ENCODE data around the gene KCNQ1. TPM values are rescaled to one million over a fixed set of nuclear protein-coding genes. Genes with fewer than 3 reads are reported as not detected.

Gene KCNQ1
- polyA plus RNA-seq, 1 donor from 2014 or later: not detected

- TF ChIP-seq RAD21 (conservative IDR thresholded peaks at IDR 0.05): no peak
- Histone ChIP-seq H3K4me2 (ENCODE audit: low read length) (no peak overlapping the region), H3K27ac (ENCODE audit: low read length) (no peak overlapping the region), H2AFZ (ENCODE audit: low read depth, low read length) (no peak overlapping the region), H3K9me3 (ENCODE audit: low read length) (no peaks in the 10 kb centered on the region), H3K27me3 (ENCODE audit: insufficient read depth, low read depth, low read length) (no peaks in the 10 kb centered on the region), H3F3A (ENCODE audit: insufficient read depth, low read length, poor library complexity, severe bottlenecking) (no peaks in the 10 kb centered on the region), H4K20me1 (ENCODE audit: insufficient read depth) (no peaks in the 10 kb centered on the region), H3K79me2 (replicated peaks; ENCODE audit: insufficient read depth, low read length) (no peaks in the 10 kb centered on the region), H3K4me3 (ENCODE audit: low read length) (no peak overlapping the region), H3K9me2 (ENCODE audit: insufficient read depth, low read length) (no peaks in the 10 kb centered on the region), H3K9ac (ENCODE audit: low read length) (no peak overlapping the region), H3K36me3 (ENCODE audit: insufficient read depth, low read length) (no peaks in the 10 kb centered on the region)
Observed at GRCh38 chr11:2551131-2551530, 106.3 kb downstream of the KCNQ1 start.

GRCh38 chr11:2552210-2552609 lies 107.4 kb downstream of the KCNQ1 start:
- Histone ChIP-seq H3K9me3 (ENCODE audit: low read length) (no peaks in the 10 kb centered on the region), H2AFZ (ENCODE audit: low read depth, low read length) (no peak overlapping the region), H4K20me1 (ENCODE audit: insufficient read depth) (no peaks in the 10 kb centered on the region), H3K4me3 (ENCODE audit: low read length) (no peak overlapping the region), H3F3A (ENCODE audit: insufficient read depth, low read length, poor library complexity, severe bottlenecking) (no peaks in the 10 kb centered on the region), H3K36me3 (ENCODE audit: insufficient read depth, low read length) (no peaks in the 10 kb centered on the region), H3K27me3 (ENCODE audit: insufficient read depth, low read depth, low read length) (no peaks in the 10 kb centered on the region), H3K4me2 (ENCODE audit: low read length) (no peak overlapping the region), H3K27ac (ENCODE audit: low read length) (no peak overlapping the region), H3K79me2 (replicated peaks; ENCODE audit: insufficient read depth, low read length) (no peaks in the 10 kb centered on the region), H3K9me2 (ENCODE audit: insufficient read depth, low read length) (no peaks in the 10 kb centered on the region), H3K9ac (ENCODE audit: low read length) (no peak overlapping the region)
- TF ChIP-seq RAD21 (conservative IDR thresholded peaks at IDR 0.05) (no peak), MXI1 (conservative IDR thresholded peaks at IDR 0.05; ENCODE audit: poor library complexity, severe bottlenecking) (no peak)

- Histone ChIP-seq H3K9me3 (ENCODE audit: low read length) (no peaks in the 10 kb centered on the region), H3F3A (ENCODE audit: insufficient read depth, low read length, poor library complexity, severe bottlenecking) (no peaks in the 10 kb centered on the region), H3K9ac (ENCODE audit: low read length) (no peak overlapping the region), H3K9me2 (ENCODE audit: insufficient read depth, low read length) (no peaks in the 10 kb centered on the region), H3K36me3 (ENCODE audit: insufficient read depth, low read length) (no peaks in the 10 kb centered on the region), H2AFZ (ENCODE audit: low read depth, low read length) (no peak overlapping the region), H4K20me1 (ENCODE audit: insufficient read depth) (no peaks in the 10 kb centered on the region), H3K27ac (ENCODE audit: low read length) (no peak overlapping the region), H3K4me3 (ENCODE audit: low read length) (no peak overlapping the region), H3K4me2 (ENCODE audit: low read length) (no peak overlapping the region), H3K27me3 (ENCODE audit: insufficient read depth, low read depth, low read length) (no peaks in the 10 kb centered on the region), H3K79me2 (replicated peaks; ENCODE audit: insufficient read depth, low read length) (no peaks in the 10 kb centered on the region)
- TF ChIP-seq RAD21 (conservative IDR thresholded peaks at IDR 0.05) (no peak), POLR2AphosphoS5 (IDR thresholded peaks at IDR 0.05) (no peak), TAF1 (IDR thresholded peaks at IDR 0.05; ENCODE audit: low read depth) (no peak), REST (IDR thresholded peaks at IDR 0.05; ENCODE audit: borderline replicate concordance) (no peak), CTCF (IDR thresholded peaks at IDR 0.05; ENCODE audit: poor library complexity, severe bottlenecking) (no peak), MXI1 (conservative IDR thresholded peaks at IDR 0.05; ENCODE audit: poor library complexity, severe bottlenecking) (no peak)
Observed at GRCh38 chr11:2553198-2553597, 108.4 kb downstream of the KCNQ1 start.

Measured in neural cell (in vitro differentiated cells).